Endothelial cell (in vitro differentiated cells): ENCODE measurements around the gene TMPRSS7. TPM values are rescaled to one million over a fixed set of nuclear protein-coding genes. Genes with fewer than 3 reads are reported as not detected.

Experiments used
- DNase-seq: peaks from one replicate; pipeline ENCODE4 v3.0.0; 2021; ENCODE audit warnings: low spot score
- H3K27ac Mint-ChIP-seq: one replicate; pipeline ENCODE4 v1.8.0; 2021; ENCODE audit warnings: mixed read lengths, inconsistent platforms; ENCODE audit not compliant: unreplicated experiment
- H3K27me3 Mint-ChIP-seq: one replicate; pipeline ENCODE4 v1.8.0; 2021; ENCODE audit warnings: mild to moderate bottlenecking, moderate library complexity, mixed read lengths, inconsistent platforms; ENCODE audit not compliant: unreplicated experiment
- H3K36me3 Mint-ChIP-seq: one replicate; pipeline ENCODE4 v1.8.0; 2021; ENCODE audit warnings: mild to moderate bottlenecking, low read depth, mixed read lengths, inconsistent platforms; ENCODE audit not compliant: unreplicated experiment
- H3K4me1 Mint-ChIP-seq: one replicate; pipeline ENCODE4 v1.8.0; 2021; ENCODE audit warnings: mild to moderate bottlenecking, mixed read lengths, inconsistent platforms; ENCODE audit not compliant: unreplicated experiment
- H3K4me3 Mint-ChIP-seq: one replicate; pipeline ENCODE4 v1.8.0; 2021; ENCODE audit warnings: mild to moderate bottlenecking, mixed read lengths, inconsistent platforms; ENCODE audit not compliant: unreplicated experiment
- H3K9me3 Mint-ChIP-seq: one replicate; pipeline ENCODE4 v1.8.0; 2021; ENCODE audit warnings: mixed read lengths, inconsistent platforms; ENCODE audit not compliant: unreplicated experiment
- CTCF ChIP-seq: fragments of 200-600 bp; sonication (generic); IDR thresholded peaks from one replicate; pipeline ENCODE4 v1.5.0; 2021; ENCODE audit warnings: antibody characterized with exemption; ENCODE audit not compliant: unreplicated experiment
- total RNA-seq: library from RNA; stranded (reverse); fragmentation: NEBNext Ultra II Directional; extraction: Animal tissue kit (Norgen Biotek cat#: 25700); gene quantifications from one replicate; pipeline ENCODE4 v1.2.1, GENCODE V29; 2021; ENCODE audit not compliant: unreplicated experiment

TMPRSS7 gene
- total RNA-seq, 1 donor from 2014 or later = not detected

GRCh38 chr3:112087746-112088145 lies 53.2 kb downstream of the TMPRSS7 start:
- H3K27me3 Mint-ChIP-seq = peaks cover 10% of the 10 kb centered on the region
- TF ChIP-seq CTCF = no peak
- no peak overlapping the region for H3K27ac Mint-ChIP-seq
- no peak for DNase-seq
- H3K4me1 Mint-ChIP-seq = peaks cover 40% of the 10 kb centered on the region
- H3K36me3 Mint-ChIP-seq = peaks cover 4% of the 10 kb centered on the region
- H3K4me3 Mint-ChIP-seq = peak overlapping the region; percentile 94
- no peaks in the 10 kb centered on the region for H3K9me3 Mint-ChIP-seq

DNA sequence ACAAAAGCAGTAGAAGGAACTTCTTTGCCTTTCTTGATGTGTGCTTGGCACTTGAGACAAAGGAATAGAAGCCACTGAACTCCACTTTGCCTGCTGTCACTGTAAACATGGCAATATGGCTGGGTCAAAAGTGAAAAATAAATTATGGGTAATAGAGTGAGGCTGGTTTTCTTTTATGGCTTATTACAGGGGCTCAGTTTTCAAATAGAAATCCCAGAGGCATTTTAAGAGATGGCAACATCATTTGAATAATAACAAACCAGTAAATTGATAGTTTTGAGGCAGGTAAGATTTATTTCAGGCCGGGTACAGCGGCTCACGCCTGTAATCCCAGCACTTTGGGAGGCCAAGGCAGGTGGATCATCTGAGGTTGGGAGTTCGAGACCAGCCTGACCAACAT lies 54.4 kb downstream of the TMPRSS7 start:
- DNase-seq = no peak
- peaks cover 4% of the 10 kb centered on the region for H3K36me3 Mint-ChIP-seq
- H3K4me3 Mint-ChIP-seq = no peak overlapping the region
- no peak overlapping the region for H3K27ac Mint-ChIP-seq
- no peaks in the 10 kb centered on the region for H3K9me3 Mint-ChIP-seq
- TF ChIP-seq CTCF = no peak
- peaks cover 48% of the 10 kb centered on the region for H3K4me1 Mint-ChIP-seq
- H3K27me3 Mint-ChIP-seq = peaks cover 10% of the 10 kb centered on the region

DNA sequence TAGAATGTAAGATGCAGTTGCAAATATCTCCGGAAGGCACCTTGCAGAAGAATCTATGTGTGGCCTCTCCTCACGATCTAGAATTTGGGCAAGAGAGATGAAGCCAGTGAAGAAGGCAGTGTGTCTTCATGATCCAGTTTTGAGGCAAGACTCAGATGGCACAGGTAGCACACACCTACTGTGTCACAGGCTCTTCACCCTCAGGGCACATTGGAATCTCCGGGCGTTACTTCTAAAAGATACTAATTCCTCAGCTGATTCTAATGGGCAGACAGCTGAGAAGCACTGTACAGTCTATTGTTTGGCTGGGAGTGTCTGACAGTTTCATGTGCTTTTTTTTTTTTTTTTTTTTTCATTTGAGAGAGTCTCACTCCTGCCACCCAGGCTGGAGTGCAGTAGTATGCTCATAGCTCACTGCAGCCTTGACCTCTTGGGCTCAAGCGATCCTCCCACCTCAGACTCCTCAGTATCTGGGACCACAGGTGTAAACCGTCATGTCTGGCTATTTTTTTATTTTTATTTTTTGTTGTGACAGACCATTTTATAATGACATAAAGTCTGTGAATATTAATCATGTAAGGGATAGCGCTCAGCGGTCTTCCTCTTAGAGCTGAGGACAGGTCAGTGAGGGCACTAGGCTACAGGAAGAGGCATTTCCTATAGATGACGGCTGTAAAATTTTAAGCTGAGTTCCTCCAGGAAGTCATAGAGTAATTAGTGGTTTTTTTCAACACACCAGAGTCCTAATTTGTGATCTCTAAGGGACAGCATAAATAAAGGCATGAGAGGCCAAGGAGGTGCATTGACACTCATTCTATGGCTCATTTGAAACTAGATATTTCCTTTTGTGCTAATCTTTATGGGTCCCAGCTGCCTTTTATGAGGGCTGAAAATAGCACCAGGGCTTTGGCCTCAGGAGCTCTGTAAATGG lies 55.7 kb downstream of the TMPRSS7 start:
- Mint-ChIP-seq H3K27ac (no peak overlapping the region), H3K4me1 (peaks cover 53% of the 10 kb centered on the region)

GRCh38 chr3:112090887-112091586 lies 56.5 kb downstream of the TMPRSS7 start:
- Mint-ChIP-seq H3K36me3 (no peaks in the 10 kb centered on the region), H3K27me3 (peaks cover 10% of the 10 kb centered on the region), H3K9me3 (no peaks in the 10 kb centered on the region), H3K4me3 (no peak overlapping the region), H3K4me1 (peaks cover 55% of the 10 kb centered on the region), H3K27ac (no peak overlapping the region)
- no peak for TF ChIP-seq CTCF
- DNase-seq = no peak

More for the DNA sequence above, 55.7 kb downstream of the TMPRSS7 start:
- Mint-ChIP-seq H3K9me3 (no peaks in the 10 kb centered on the region), H3K36me3 (peaks cover 2% of the 10 kb centered on the region), H3K27me3 (peaks cover 10% of the 10 kb centered on the region), H3K4me3 (no peak overlapping the region)
- DNase-seq = no peak
- no peak for TF ChIP-seq CTCF
